ENCODE data around the gene ZEB1. TPM values are rescaled to one million over a fixed set of nuclear protein-coding genes. Genes with fewer than 3 reads are reported as not detected.

Gene ZEB1
- total RNA-seq, 2 donors from 2014 or later, result 0.84 TPM

- Histone ChIP-seq H3K4me3 (ENCODE audit: low read length) (no peak overlapping the region), H3K4me1 (ENCODE audit: control insufficient read depth, insufficient read depth, low read length) (no peaks in the 10 kb centered on the region), H3K9me3 (ENCODE audit: control insufficient read depth, low read length) (no peaks in the 10 kb centered on the region), H3K27ac (ENCODE audit: low read depth, low read length) (no peak overlapping the region), H3K9ac (ENCODE audit: extremely low read depth, low read length, poor library complexity, severe bottlenecking) (no peak overlapping the region), H3K27me3 (ENCODE audit: control insufficient read depth, insufficient read depth, low read length, poor library complexity, severe bottlenecking) (no peaks in the 10 kb centered on the region), H3K36me3 (ENCODE audit: control insufficient read depth, insufficient read depth, low read length) (no peaks in the 10 kb centered on the region)
- 88 to 96% methylated on average over 1 of the region's 1 CpG for WGBS, 2 experiments (ENCODE audit: insufficient coverage in 1 of 2, insufficient read length in 1 of 2)
- Mint-ChIP-seq H3K36me3 (ENCODE audit: low read depth) (no peaks in the 10 kb centered on the region), H3K27ac (no peak overlapping the region), H3K4me1 (no peaks in the 10 kb centered on the region), H3K9me3 (no peaks in the 10 kb centered on the region), H3K27me3 (ENCODE audit: insufficient read depth) (no peaks in the 10 kb centered on the region), H3K4me3 (no peak overlapping the region)
- TF ChIP-seq, protein P1, sequence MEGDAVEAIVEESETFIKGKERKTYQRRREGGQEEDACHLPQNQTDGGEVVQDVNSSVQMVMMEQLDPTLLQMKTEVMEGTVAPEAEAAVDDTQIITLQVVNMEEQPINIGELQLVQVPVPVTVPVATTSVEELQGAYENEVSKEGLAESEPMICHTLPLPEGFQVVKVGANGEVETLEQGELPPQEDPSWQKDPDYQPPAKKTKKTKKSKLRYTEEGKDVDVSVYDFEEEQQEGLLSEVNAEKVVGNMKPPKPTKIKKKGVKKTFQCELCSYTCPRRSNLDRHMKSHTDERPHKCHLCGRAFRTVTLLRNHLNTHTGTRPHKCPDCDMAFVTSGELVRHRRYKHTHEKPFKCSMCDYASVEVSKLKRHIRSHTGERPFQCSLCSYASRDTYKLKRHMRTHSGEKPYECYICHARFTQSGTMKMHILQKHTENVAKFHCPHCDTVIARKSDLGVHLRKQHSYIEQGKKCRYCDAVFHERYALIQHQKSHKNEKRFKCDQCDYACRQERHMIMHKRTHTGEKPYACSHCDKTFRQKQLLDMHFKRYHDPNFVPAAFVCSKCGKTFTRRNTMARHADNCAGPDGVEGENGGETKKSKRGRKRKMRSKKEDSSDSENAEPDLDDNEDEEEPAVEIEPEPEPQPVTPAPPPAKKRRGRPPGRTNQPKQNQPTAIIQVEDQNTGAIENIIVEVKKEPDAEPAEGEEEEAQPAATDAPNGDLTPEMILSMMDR (conservative IDR thresholded peaks at IDR 0.05), result no peak
- DNase-seq, result no peak
Observed at GRCh38 chr10:31345886-31346285, 26.9 kb downstream of the ZEB1 start.

- TF ChIP-seq, protein P1 (conservative IDR thresholded peaks at IDR 0.05), result no peak
- no peaks in the 10 kb centered on the region for H3K4me1 ChIP-seq (ENCODE audit: control insufficient read depth, insufficient read depth, low read length)
- 100% methylated on average over 1 of the region's 1 CpG; no CpG with 5 or more reads in 1 of the 2 experiments for WGBS, 2 experiments (ENCODE audit: insufficient coverage in 1 of 2, insufficient read length in 1 of 2)
Observed at GRCh38 chr10:31346953-31347352, 27.9 kb downstream of the ZEB1 start.

GRCh38 chr10:31347705-31348104 lies 28.7 kb downstream of the ZEB1 start:
- no peaks in the 10 kb centered on the region for H3K27me3 ChIP-seq (ENCODE audit: control insufficient read depth, insufficient read depth, low read length, poor library complexity, severe bottlenecking)
- Mint-ChIP-seq H3K27ac (no peak overlapping the region), H3K4me1 (no peaks in the 10 kb centered on the region), H3K9me3 (no peaks in the 10 kb centered on the region), H3K36me3 (ENCODE audit: low read depth) (no peaks in the 10 kb centered on the region), H3K27me3 (ENCODE audit: insufficient read depth) (no peaks in the 10 kb centered on the region), H3K4me3 (no peak overlapping the region)
- no peak overlapping the region for H3K9ac ChIP-seq (ENCODE audit: extremely low read depth, low read length, poor library complexity, severe bottlenecking)
- no peak overlapping the region for H3K27ac ChIP-seq (ENCODE audit: low read depth, low read length)
- no peaks in the 10 kb centered on the region for H3K36me3 ChIP-seq (ENCODE audit: control insufficient read depth, insufficient read depth, low read length)
- no peak overlapping the region for H3K4me3 ChIP-seq (ENCODE audit: low read length)
- DNase-seq, result no peak
- H3K4me1 ChIP-seq (ENCODE audit: control insufficient read depth, insufficient read depth, low read length), result no peaks in the 10 kb centered on the region
- H3K9me3 ChIP-seq (ENCODE audit: control insufficient read depth, low read length), result no peaks in the 10 kb centered on the region
- TF ChIP-seq, protein P1 (conservative IDR thresholded peaks at IDR 0.05), result no peak

More at GRCh38 chr10:31346953-31347352, 27.9 kb downstream of the ZEB1 start:
- Mint-ChIP-seq H3K27ac (no peak overlapping the region), H3K9me3 (no peaks in the 10 kb centered on the region), H3K4me3 (no peak overlapping the region), H3K36me3 (ENCODE audit: low read depth) (no peaks in the 10 kb centered on the region), H3K4me1 (no peaks in the 10 kb centered on the region), H3K27me3 (ENCODE audit: insufficient read depth) (no peaks in the 10 kb centered on the region)
- H3K27me3 ChIP-seq (ENCODE audit: control insufficient read depth, insufficient read depth, low read length, poor library complexity, severe bottlenecking), result no peaks in the 10 kb centered on the region
- no peak for DNase-seq
- no peak overlapping the region for H3K9ac ChIP-seq (ENCODE audit: extremely low read depth, low read length, poor library complexity, severe bottlenecking)
- no peak overlapping the region for H3K27ac ChIP-seq (ENCODE audit: low read depth, low read length)
- no peaks in the 10 kb centered on the region for H3K36me3 ChIP-seq (ENCODE audit: control insufficient read depth, insufficient read depth, low read length)
- no peak overlapping the region for H3K4me3 ChIP-seq (ENCODE audit: low read length)
- no peaks in the 10 kb centered on the region for H3K9me3 ChIP-seq (ENCODE audit: control insufficient read depth, low read length)

All from endodermal cell (in vitro differentiated cells).